HPDE6-E6E7 (cell line): ENCODE measurements around the gene DUOXA2.
"Not testable (repeated sequence)": the region's sequence is repeated elsewhere in the genome, so short reads cannot be mapped to it uniquely, and the experiment has no call there.

Source experiments
- DNase-seq: peaks from one replicate; pipeline ENCODE4 v3.0.0; 2011; ENCODE audit warnings: missing footprints; ENCODE audit errors: extremely low spot score

The DUOXA2 gene

DNA sequence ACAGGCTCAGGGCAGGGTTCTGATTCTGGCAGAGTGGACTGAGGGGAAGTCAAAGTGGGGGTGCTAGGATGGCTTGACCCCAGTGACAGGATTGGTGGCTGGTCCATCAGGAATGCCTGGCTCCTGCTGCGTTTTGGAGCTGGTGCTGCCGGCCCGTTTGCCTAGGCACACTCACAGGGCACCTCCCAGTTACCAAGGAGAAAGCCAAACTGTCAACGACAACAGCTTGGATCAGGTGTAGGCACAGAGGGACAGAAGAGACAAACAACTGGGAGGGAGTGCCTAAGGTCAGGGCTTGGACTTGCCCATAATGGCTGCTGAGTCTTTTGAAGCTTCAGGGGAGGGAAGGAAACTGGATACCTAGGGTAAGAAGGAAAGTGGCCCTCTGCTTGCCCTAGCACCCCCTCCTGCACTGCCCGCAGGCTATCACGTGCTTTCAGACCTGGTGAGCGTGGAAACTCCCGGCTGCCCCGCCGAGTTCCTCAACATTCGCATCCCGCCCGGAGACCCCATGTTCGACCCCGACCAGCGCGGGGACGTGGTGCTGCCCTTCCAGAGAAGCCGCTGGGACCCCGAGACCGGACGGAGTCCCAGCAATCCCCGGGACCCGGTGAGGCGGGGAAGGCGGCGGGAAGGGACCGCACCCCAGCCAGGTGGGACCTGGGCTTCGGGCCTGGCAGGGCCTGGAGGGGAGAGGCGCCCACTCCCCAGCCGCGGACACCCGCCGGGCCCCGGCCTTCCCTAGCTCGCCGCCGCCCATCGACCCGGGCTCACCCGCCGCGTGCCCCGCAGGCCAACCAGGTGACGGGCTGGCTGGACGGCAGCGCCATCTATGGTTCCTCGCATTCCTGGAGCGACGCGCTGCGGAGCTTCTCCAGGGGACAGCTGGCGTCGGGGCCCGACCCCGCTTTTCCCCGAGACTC lies 20.8 kb downstream of the DUOXA2 start:
- no peak for DNase-seq

DNA sequence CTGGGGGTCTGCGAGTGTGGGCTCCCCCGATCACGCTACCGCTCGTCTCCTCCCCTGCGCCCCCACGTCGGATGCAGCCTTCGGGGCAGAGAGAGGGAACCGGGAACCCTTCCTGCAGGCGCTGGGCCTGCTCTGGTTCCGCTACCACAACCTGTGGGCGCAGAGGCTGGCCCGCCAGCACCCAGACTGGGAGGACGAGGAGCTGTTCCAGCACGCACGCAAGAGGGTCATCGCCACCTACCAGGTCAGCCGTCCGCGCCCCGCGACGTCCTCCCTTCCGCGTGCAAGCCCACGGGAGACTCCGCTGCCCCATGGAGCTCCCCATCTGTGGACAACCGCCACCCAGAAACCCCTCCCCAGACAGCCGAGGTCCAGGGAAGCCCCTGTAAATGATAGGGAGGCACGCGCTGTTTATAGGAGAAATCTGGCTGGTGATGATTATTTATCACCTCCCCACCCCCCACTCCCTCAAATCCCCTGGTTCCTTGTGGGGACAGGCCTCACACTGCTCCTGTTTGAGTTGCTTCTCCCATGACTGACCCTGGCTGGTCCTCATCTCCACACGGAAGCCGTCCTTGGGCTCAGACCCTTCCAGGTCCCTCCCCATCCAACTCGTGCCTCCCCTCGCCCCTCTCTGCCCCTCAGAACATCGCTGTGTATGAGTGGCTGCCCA lies 21.7 kb downstream of the DUOXA2 start:
- DNase-seq, result not testable (repeated sequence)

DNA sequence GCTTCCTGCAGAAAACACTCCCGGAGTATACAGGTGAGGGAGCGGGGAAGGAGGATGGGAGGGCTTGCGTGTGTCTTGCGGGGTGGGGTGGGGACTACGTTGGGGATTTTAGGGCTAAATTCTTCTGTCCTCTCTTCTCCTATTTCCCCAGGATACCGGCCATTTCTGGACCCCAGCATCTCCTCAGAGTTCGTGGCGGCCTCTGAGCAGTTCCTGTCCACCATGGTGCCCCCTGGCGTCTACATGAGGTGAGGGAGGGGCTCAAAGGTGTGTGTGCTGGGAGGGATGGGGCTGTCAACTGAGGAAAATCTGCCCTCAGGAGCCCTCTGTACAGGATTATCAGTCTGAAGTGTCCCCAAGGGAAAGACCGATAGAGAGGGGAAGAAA lies 22.2 kb downstream of the DUOXA2 start:
- no peak for DNase-seq

DNA sequence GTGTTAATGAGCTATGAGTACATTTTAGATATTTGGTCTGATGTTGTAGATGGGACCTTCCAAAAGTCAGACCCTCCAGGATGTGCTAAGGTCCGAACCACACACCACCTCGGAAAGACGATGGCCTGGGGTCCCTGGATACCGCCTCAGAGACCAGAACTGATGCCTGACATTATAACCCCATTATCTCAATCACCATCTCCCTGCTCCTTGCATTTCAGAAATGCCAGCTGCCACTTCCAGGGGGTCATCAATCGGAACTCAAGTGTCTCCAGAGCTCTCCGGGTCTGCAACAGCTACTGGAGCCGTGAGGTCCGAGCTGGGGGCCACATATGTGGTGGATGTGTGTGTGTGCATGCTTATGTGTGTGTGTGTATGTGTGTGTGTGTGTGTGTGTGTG lies 23.6 kb downstream of the DUOXA2 start:
- DNase-seq, result no peak

DNA sequence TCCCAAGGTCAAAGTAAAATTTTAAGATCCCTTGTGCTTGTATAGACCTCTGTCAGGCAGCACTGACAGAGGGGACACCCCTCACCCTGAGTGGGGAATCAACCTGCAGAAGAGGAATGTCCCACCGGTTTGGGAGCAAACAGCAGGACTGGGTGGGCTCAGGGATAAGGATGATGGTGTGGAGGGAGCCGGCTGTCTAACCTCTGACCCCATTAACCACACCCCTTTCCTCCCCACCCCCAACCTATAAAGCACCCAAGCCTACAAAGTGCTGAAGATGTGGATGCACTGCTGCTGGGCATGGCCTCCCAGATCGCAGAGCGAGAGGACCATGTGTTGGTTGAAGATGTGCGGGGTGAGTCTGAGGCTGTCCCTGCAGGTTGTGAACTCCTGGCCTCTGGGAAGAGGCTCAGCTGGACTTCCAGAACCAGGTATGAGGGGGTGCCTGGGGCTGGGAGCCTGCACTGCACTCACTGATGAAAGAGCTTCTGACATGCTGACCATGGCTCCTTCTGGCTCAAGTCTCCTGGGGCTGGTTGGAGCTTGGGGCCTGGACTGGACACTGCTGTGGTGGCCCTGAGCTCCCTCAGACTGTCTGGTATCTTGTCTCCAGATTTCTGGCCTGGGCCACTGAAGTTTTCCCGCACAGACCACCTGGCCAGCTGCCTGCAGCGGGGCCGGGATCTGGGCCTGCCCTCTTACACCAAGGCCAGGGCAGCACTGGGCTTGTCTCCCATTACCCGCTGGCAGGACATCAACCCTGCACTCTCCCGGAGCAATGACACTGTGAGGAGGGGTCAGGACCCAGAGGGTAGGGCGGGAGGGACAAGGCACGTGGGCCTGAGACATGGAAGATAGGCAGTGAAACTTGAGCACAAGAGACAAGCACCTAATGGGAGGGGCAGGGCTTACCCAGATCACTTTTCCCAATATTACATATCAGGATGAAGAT lies 25.0 kb downstream of the DUOXA2 start:
- DNase-seq, result no peak

DNA sequence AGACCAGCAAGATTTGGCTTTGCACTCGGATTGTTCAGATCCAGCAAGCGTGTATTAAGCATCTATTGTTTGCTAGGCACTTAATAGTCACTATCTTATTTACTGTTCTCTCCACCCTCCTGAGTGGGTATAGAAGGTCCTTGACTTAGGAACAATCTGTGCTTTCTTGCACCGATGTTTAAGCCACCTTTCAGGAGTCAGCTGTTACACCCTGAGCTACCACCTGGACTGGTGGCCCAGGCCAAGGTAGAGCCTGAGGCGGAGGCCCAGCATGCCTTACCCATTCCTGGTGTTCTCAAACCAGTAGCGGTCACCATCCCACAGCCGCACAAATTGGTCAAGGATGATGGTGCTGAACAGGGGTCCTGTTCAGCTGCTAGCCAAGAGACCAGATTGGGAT lies 25.6 kb downstream of the DUOXA2 start:
- DNase-seq, result no peak

DNA sequence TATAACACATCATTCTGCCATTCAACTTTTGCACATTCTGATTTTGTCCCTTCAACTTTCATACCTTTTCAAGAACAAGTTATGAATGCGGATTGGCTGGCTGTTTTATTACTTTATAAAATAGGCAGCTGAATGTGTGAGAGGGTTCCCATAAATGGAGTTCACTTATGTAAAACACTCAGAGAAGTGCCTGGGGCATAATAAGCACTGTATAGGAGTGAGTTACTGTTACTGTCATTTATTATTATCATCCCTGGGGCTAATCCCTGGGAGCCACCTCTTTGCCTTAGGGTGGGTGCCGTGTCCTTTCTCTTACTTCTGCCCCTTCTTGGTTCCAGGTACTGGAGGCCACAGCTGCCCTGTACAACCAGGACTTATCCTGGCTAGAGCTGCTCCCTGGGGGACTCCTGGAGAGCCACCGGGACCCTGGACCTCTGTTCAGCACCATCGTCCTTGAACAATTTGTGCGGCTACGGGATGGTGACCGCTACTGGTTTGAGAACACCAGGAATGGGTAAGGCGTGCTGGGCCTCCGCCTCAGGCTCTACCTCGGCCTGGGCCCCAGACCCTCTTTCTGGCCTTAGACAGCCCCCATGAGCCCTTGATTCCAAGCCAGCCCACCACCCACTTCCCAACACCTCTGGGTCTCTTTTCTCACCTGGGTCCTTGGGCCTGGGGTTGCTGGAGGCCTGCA lies 26.6 kb downstream of the DUOXA2 start:
- no peak for DNase-seq

DNA sequence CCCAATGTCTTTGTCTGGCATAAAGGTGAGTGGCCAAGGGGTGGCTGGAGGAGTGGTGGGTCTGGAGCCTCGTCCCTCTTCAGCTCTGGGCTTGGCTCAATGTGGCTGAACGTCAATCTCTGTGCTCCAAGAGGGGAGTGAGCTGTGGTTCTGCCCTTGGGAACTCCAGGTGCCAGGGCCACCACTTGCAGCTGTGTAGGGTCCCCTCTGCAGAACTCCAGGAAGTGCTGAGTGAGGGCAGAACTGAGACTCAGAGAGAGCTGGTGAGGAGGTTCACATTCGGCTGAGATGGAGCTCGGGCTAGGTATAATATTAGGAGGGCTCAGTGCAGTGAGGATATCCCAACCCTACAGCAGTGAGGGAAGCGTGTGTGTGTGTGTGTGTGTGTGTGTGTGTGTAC lies 27.3 kb downstream of the DUOXA2 start:
- no peak for DNase-seq

DNA sequence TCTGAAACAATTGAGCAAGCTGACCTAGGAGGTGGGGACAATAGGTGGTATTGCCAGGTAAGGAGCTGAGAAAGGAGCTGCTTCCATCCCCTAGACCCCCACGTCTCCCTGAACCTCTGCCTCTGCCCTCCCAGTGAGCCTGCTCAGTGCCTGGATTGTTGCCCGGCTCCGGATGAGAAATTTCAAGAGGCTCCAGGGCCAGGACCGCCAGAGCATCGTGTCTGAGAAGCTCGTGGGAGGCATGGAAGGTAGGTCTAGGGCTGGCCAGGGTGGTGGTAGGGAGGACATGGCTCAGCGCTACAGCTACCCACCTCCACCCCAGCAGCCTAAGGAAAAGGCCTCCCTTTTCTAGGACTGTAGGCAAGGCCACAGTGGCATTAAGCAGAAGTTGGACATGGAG lies 28.9 kb downstream of the DUOXA2 start:
- DNase-seq, result no peak

DNA sequence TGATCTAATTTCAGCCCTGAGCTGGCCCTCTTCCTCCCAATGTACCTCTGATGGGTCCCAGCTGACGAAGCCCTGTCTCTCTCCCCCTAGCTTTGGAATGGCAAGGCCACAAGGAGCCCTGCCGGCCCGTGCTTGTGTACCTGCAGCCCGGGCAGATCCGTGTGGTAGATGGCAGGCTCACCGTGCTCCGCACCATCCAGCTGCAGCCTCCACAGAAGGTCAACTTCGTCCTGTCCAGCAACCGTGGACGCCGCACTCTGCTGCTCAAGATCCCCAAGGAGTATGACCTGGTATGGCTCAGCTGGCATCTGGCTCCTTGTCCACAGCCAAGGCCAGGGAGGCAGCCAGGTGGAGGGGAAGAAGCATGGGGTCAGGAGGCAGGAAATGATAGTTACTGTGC lies 29.8 kb downstream of the DUOXA2 start:
- DNase-seq, result no peak

DNA sequence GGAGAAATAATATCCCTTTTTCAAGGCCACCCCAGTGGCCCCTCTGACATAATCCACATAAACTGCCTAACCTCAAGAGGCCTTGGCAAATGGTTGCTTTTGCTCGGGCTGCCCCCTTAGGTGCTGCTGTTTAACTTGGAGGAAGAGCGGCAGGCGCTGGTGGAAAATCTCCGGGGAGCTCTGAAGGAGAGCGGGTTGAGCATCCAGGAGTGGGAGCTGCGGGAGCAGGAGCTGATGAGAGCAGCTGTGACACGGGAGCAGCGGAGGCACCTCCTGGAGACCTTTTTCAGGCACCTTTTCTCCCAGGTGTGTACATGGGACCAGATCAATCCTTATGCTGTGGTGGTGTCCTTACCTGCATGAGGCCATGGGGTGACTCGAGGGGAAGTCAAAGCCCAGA lies 30.6 kb downstream of the DUOXA2 start:
- no peak for DNase-seq

DNA sequence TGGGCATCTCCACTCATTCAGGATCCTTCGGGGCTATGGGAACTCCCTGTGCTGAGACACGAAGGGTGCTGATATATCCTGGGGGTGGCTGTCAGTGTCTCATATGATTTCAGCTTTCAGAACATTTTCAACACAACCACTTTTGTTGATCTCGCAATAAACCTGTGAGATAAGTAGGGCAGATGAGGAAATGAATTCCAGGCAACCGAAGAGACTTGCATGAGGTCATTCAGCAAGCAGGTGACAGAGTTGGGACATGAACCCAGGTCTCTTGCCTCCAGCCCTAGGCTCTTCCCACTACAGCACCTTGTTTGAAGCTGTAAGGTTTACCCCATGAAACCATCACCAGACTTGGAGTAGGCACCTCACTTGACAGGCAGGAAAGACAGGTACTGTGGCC lies 32.3 kb downstream of the DUOXA2 start:
- DNase-seq, result no peak

DNA sequence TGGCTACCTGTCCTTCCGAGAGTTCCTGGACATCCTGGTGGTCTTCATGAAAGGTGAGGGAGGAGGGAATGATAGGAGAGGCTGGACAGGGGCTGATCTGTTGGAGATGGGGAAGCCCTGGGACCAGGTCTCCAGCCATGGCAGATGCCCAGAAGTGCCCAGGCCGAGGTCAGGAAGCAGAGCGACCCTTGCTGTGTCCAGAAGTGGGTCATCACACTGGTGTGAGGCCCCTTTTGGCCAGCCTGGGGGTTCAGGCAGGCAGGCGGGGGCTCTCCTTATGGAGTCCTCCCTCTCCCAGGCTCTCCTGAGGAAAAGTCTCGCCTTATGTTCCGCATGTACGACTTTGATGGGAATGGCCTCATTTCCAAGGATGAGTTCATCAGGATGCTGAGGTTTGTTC lies 33.5 kb downstream of the DUOXA2 start:
- DNase-seq, result no peak

DNA sequence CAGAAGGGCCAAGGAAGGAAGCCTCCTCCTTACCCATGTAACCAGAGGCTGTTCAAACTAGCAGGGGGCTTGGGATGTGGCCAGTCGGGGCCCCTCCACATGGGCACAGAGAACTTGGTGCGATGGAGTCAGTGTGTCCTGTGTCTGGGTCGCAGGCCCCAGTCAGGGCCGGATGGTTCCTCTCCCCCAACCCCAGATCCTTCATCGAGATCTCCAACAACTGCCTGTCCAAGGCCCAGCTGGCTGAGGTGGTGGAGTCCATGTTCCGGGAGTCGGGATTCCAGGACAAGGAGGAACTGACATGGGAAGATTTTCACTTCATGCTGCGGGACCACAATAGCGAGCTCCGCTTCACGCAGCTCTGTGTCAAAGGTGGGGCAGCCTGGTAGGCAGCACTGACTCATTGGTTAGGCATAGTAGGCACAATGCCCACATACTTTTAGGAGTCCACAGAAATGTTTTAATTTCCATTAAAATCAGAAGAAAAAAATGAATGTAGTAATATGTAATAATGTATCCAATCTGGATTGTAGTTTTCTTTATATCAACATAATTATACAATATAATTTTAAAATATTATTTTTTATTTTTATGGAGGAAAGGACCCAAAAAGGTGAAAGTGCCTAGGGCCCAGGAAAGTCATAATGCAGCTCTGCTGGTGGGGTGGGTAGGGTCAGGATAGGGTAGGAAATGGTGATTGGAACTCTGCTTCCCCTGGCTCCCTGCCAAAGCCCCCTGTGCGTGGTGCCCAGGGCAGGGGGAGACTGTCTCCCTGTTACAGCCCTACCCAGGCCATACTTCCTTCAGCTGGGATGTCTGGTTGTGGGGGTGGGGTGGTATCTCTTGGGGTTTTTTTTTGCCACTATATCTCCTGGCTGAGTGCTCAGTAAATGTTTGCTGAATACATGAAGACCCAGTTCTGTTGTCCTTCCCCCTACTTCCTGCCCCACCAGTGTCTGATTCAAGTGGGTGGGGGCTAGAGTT lies 34.2 kb downstream of the DUOXA2 start:
- DNase-seq, result no peak

DNA sequence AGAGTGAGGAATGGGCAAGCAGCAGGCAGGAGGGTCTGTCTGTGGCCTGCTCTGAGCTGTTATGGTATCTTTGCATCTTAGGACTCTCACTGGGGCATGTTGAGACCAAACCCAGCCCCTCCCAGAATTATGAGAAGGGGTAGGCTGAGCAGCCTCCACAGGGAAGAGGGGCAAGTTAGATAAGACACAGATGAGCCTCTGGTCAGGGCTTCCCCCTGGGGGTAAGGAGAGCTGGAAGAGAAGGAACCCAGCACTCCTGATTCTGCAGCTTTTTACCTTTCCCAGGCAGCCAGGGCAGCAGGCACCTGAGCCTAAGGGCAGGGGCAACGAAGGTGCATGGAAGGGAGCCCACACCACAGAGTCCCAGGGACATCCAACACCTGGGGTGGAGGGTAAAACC lies 34.9 kb downstream of the DUOXA2 start:
- DNase-seq, result no peak

DNA sequence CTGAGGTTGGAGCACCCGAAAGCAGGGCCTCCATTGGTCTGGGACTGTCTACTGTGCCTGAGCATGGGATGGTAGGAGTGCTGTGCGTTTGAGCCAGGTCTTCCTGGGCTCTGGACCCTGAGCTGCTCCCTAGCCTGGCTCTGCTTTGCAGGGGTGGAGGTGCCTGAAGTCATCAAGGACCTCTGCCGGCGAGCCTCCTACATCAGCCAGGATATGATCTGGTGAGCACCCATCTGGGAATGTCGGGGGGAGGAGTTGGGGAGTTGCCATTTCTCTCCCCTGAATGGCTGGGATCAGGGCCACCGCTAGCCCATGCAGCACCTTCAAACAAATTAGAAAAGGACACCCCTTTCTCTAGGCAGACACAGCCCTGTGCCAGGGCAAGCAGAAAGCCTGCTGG lies 36.4 kb downstream of the DUOXA2 start:
- no peak for DNase-seq

DNA sequence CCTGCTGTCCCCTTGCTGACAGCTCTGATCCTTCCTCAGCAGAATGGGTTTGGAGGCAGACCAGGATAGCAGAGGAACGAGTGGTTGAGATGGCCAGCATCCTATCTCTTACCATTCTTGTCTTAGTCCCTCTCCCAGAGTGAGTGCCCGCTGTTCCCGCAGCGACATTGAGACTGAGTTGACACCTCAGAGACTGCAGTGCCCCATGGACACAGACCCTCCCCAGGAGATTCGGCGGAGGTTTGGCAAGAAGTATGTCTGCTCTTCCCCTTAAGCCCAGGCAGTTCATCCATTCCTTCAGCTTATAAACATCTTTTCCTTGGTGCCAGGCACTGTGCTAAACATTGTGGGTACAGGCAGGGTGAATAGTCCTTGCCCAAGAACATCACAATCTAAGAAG lies 36.9 kb downstream of the DUOXA2 start:
- no peak for DNase-seq

DNA sequence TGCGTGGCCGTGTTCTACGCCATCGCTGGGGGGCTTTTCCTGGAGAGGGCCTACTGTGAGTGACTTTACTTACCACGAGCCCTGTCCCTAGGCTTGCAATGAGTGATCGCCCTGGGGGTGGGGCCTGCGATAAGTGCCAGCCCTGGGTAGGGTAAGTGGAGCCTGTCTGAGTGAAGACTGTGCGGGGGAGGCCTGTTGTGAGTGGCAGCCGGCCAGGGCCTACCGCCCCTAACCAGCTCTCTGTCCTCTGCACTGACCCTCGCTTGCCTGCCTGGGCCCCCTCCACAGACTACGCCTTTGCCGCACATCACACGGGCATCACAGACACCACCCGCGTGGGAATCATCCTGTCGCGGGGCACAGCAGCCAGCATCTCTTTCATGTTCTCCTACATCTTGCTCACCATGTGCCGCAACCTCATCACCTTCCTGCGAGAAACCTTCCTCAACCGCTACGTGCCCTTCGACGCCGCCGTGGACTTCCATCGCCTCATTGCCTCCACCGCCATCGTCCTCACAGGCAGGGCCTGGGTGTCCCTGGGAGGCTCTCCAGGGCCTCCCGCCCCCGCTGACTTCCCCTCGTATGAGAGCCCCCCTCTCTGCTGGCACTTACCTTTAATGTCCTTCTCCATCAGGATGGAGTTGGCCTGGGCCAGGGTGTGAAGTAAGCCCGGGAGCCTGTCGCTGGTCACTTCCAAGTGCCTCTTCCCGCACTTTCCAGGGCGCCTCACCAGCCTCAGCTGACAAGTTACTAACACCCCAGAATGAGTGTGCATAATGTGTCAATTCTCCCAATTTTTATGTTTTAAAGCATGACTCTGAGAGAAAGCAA lies 38.1 kb downstream of the DUOXA2 start:
- no peak for DNase-seq

DNA sequence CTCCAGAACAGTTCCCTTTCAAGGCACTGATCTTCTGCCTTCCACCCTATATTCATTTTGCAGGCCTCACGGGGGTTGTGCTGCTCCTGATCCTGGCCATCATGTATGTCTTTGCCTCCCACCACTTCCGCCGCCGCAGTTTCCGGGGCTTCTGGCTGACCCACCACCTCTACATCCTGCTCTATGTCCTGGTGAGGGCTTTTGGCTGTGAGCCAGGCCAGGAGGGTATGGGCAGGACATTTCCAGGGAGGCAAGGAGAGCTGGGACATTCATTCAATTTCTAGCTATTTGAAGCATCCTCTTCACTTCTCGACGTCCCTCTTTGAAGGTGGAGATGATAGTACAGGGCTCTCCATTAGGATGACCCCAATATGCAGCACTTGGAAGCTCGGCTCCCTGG lies 41.6 kb downstream of the DUOXA2 start:
- DNase-seq, result no peak
